HG02759 (cell line): Measurements from ENCODE around the gene ZBTB24.

ENCODE experiments used
- ATAC-seq: cut with Tn5 transposase; IDR thresholded peaks from one replicate; pipeline ENCODE4 v1.9.1; 2021; ENCODE audit warnings: mild to moderate bottlenecking, moderate library complexity; ENCODE audit not compliant: unreplicated experiment

Gene ZBTB24

GRCh38 chr6:109503327-109504224, 20.6 kb upstream of the ZBTB24 start:
- no peak for ATAC-seq

GRCh38 chr6:109498936-109499335, 15.9 kb upstream of the ZBTB24 start:
- ATAC-seq = no peak

GRCh38 chr6:109498052-109498451, 15.0 kb upstream of the ZBTB24 start:
- no peak for ATAC-seq

- no peak for ATAC-seq
These were observed 13.2 kb upstream of the ZBTB24 start for GRCh38 chr6:109496036-109496772.

GRCh38 chr6:109493865-109494264, 10.8 kb upstream of the ZBTB24 start:
- no peak for ATAC-seq

GRCh38 chr6:109491207-109491938, 8.4 kb upstream of the ZBTB24 start:
- ATAC-seq = no peak

- no peak for ATAC-seq
These were observed 7.7 kb upstream of the ZBTB24 start for GRCh38 chr6:109490713-109491112.

- no peak for ATAC-seq
These were observed 5.0 kb upstream of the ZBTB24 start for GRCh38 chr6:109488001-109488400.

- no peak for ATAC-seq
These were observed 3.0 kb upstream of the ZBTB24 start for GRCh38 chr6:109486068-109486467.

- ATAC-seq = no peak
These were observed 2.4 kb upstream of the ZBTB24 start for GRCh38 chr6:109485266-109485935.

- ATAC-seq = no peak
These were observed 1.1 kb upstream of the ZBTB24 start for GRCh38 chr6:109484122-109484521.

- ATAC-seq = no peak
These were observed 677 bp upstream of the ZBTB24 start for GRCh38 chr6:109483735-109484057.

- ATAC-seq = no peak
These were observed 2.0 kb downstream of the ZBTB24 start for GRCh38 chr6:109480993-109481480.

- ATAC-seq = no peak
These were observed 4.0 kb downstream of the ZBTB24 start for GRCh38 chr6:109478841-109479624.

GRCh38 chr6:109478222-109478805, 4.7 kb downstream of the ZBTB24 start:
- ATAC-seq = no peak

GRCh38 chr6:109477725-109478124, 5.3 kb downstream of the ZBTB24 start:
- ATAC-seq = peak; percentile 58

- no peak for ATAC-seq
These were observed 5.8 kb downstream of the ZBTB24 start for GRCh38 chr6:109477184-109477583.

GRCh38 chr6:109475625-109476024, 7.4 kb downstream of the ZBTB24 start:
- no peak for ATAC-seq

- ATAC-seq = no peak
These were observed 8.0 kb downstream of the ZBTB24 start for GRCh38 chr6:109474995-109475394.

- no peak for ATAC-seq
These were observed 9.9 kb downstream of the ZBTB24 start for GRCh38 chr6:109473120-109473519.
